ENCODE data around the gene CNTFR. TPM values are rescaled to one million over a fixed set of nuclear protein-coding genes. Genes with fewer than 3 reads are reported as not detected.

The CNTFR gene
- total RNA-seq, 4 donors from 2014 or later, result 19.7 to 146 (median 118) TPM

- intact Hi-C loops (cut with DNase I; ENCODE audit: low total_unique reads) (no loop called here), in situ Hi-C loops (cut with MboI; ENCODE audit: low sequenced_read_pairs in 4 of 4) (loop anchor here in 1 of 4 donors (25.0 kb wide), 1 partner anchor 93 kb away; the partner anchor contains the start of genes DCTN3 and RPP25L)
- Histone ChIP-seq H3K27me3 (no peaks in the 10 kb centered on the region), H3K36me3 (no peaks in the 10 kb centered on the region), H3K27ac (no peak overlapping the region), H3K4me3 (no peak overlapping the region), H3K9me3 (no peaks in the 10 kb centered on the region), H3K4me1 (peaks cover 6 to 7% of the 10 kb centered on the region in 2 donors)
- no peak for ATAC-seq
- TF ChIP-seq CTCF (IDR thresholded peaks at IDR 0.05 in 4 of 5, conservative IDR thresholded peaks at IDR 0.05 in 1 of 5) (no peak), POLR2A (IDR thresholded peaks at IDR 0.05) (no peak)
- no peak for DNase-seq
These were observed 70.6 kb downstream of the CNTFR start for GRCh38 chr9:34518896-34519295.

- Histone ChIP-seq H3K9me3 (no peaks in the 10 kb centered on the region), H3K4me1 (peaks cover under 1 to 4% of the 10 kb centered on the region in 2 donors), H3K27me3 (no peaks in the 10 kb centered on the region), H3K4me3 (no peak overlapping the region), H3K27ac (no peak overlapping the region), H3K36me3 (no peaks in the 10 kb centered on the region)
- DNase-seq, result no peak
- no peak for ATAC-seq
- in situ Hi-C loops (cut with MboI; ENCODE audit: low sequenced_read_pairs in 4 of 4), result loop anchor here in 1 of 4 donors (25.0 kb wide), 1 partner anchor 94 kb away; the partner anchor contains the start of genes DCTN3 and RPP25L
- no peak for TF ChIP-seq POLR2A (IDR thresholded peaks at IDR 0.05)
- no peak for TF ChIP-seq CTCF (IDR thresholded peaks at IDR 0.05 in 4 of 5, conservative IDR thresholded peaks at IDR 0.05 in 1 of 5)
- intact Hi-C loops (cut with DNase I; ENCODE audit: low total_unique reads), result no loop called here
These were observed 71.4 kb downstream of the CNTFR start for GRCh38 chr9:34518110-34518616.

- Histone ChIP-seq H3K9me3 (no peaks in the 10 kb centered on the region), H3K27me3 (no peaks in the 10 kb centered on the region), H3K4me1 (no peaks in the 10 kb centered on the region), H3K27ac (no peak overlapping the region), H3K36me3 (no peaks in the 10 kb centered on the region), H3K4me3 (no peak overlapping the region)
- ATAC-seq (no peak), DNase-seq (no peak)
- in situ Hi-C loops (cut with MboI; ENCODE audit: low sequenced_read_pairs in 4 of 4), result loop anchor here in 1 of 4 donors (25.0 kb wide), 1 partner anchor 95 kb away; the partner anchor contains the start of genes DCTN3 and RPP25L
- TF ChIP-seq CTCF (IDR thresholded peaks at IDR 0.05 in 4 of 5, conservative IDR thresholded peaks at IDR 0.05 in 1 of 5) (no peak), POLR2A (IDR thresholded peaks at IDR 0.05) (no peak)
- intact Hi-C loops (cut with DNase I; ENCODE audit: low total_unique reads), result no loop called here
These were observed 72.3 kb downstream of the CNTFR start for GRCh38 chr9:34517185-34517584.

DNA sequence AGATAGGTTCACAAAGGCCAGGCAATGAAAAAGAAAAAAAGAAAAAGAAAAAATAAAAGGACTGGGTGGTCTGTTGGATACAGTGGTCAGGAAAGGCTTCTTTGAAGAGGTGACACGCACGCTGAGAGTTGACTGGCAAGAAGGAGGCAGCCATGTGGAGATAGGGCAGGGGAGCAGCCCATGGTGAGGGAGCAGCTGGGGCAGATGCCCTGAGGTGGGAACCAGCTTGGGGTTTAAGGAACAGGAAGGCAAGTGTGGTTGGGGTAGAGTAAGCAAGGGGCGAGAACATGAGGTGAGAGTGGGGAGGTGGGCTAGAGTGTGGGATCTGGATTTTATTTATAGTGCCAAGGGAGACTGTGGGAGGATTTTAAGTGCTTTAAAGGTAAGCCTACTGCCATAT is 73.6 kb downstream of the CNTFR start:
- H3K4me1 ChIP-seq, result no peaks in the 10 kb centered on the region
- intact Hi-C loops (cut with DNase I; ENCODE audit: low total_unique reads) (no loop called here), in situ Hi-C loops (cut with MboI; ENCODE audit: low sequenced_read_pairs in 4 of 4) (loop anchor here in 1 of 4 donors (25.0 kb wide), 1 partner anchor 96 kb away; the partner anchor contains the start of genes DCTN3 and RPP25L)
- no peak overlapping the region for H3K4me3 ChIP-seq
- H3K36me3 ChIP-seq, result no peaks in the 10 kb centered on the region
- ATAC-seq, result no peak
- H3K27me3 ChIP-seq, result no peaks in the 10 kb centered on the region
- no peak for DNase-seq
- no peak overlapping the region for H3K27ac ChIP-seq
- H3K9me3 ChIP-seq, result no peaks in the 10 kb centered on the region
- no peak for TF ChIP-seq POLR2A (IDR thresholded peaks at IDR 0.05)
- TF ChIP-seq CTCF (IDR thresholded peaks at IDR 0.05 in 4 of 5, conservative IDR thresholded peaks at IDR 0.05 in 1 of 5), result no peak
